22Rv1 (cell line): ENCODE results near the gene ABCF1.

Source experiments
- CTCF ChIP-seq: fragments of 450-650 bp; IDR thresholded peaks from 2 replicates; pipeline ENCODE4 v1.5.1; 2017; ENCODE audit warnings: mild to moderate bottlenecking
- ZFX ChIP-seq: fragments of 450-650 bp; IDR thresholded peaks from 2 replicates; pipeline ENCODE4 v1.6.1; 2017; ENCODE audit warnings: antibody characterized with exemption, borderline replicate concordance

DNA sequence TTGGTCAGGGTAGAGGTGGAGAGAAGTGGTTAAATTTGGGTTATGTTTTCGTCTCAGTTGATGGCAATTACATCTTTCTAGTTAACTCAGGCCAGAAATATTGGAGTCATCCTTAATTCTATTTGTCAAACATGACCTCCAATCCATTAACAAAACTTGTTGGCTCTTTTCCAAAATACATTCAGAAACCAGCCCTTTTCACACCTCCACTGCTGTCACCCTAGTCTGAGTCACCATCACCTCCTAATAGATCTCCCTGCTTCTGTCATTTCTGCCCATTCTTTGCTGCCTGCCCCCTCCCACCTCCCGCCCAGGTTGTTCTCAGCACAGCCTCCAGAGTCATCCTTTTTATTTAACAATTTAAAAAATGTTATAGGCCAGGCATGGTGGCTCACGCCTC is 3.0 kb upstream of the ABCF1 start:
- TF ChIP-seq CTCF: no peak
- TF ChIP-seq ZFX: no peak
